GM21529 (cell line): ENCODE results near the gene TAOK2.
"Not testable (repeated sequence)": the region's sequence is repeated elsewhere in the genome, so short reads cannot be mapped to it uniquely, and the experiment has no call there.

ENCODE experiments used
- ATAC-seq: cut with Tn5 transposase; IDR thresholded peaks from one replicate; pipeline ENCODE4 v1.9.1; 2021; ENCODE audit not compliant: unreplicated experiment

TAOK2 gene

DNA sequence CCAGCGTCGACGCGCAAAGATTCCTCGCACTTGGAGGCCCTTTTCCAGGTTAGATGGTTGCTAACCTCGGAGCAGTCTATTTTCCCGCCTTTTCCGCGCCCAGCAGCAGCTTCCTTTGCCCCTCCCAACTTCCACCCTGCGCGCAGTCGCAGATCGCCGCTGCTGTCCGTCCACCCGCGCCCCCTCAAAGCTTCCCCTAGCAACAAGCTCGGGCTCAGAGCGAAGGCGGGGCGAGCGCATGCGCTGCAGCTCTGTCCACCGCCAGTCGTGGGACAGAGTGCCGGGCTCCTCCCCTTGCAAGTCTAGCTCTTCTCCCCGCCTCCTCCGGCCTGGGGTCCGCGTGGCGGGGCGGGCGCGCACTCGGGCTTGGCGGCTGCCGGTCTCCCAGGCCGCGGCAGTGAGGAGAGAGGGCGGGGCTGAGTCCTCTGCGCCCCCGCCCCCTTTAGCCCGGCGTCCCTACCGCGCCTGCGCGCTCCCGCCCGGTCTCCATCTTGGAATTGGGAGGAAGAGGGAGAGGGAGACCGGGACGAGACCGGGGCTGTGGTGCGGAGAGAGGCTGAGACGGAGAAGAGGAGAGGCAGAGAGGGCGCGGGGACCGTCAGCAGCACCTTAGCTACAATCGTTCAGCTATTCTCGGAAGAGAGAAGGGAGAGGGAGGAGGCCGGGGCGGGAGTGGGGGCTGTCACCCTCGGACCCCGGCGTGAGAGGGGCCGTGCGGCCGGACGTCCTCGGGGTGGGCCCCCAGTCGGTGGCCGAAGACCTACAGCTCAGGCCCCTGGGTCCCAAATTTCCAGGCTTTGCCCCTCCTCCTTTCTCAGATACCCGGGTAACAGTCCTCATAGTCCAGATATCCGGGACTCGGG is at the start of gene TAOK2:
TAOK2 (plus strand) TSS at position 485 of the 863 bp plus-strand sequence. CDS start 3,905 bp downstream, outside the sequence.
- ATAC-seq = peak; percentile 90

DNA sequence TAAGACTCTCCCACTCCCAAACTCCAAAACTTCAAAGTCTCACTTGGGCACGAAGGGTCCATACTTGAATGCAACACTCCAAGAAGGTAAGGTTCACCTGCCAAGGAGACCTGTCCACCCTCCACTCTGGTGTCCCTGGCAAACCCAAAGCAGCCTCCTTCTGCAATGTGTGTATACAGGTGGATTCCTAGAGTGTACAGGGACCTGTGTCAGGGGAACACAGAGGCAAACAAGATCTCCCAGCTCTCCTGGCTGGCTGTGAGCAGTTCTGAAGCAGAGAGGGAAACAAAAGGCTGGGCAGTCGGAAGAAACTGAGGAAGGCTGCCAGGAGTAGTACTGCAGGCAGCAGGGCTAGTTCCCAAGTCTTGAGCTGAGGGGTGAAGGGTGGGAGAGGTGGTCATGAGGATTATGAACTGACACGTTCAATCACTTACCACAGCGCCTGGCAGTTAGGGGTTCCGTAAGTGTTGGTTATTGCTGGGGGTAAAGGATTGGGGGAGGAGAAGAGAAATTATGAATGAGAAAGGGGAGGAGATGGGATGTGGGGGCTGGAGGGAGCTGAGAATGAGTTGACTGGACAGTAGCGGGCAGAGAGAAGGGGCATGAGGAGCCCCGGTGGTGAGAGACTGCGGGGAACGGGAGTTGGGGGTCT is 48.4 kb upstream of the TAOK2 start:
- ATAC-seq = no peak

DNA sequence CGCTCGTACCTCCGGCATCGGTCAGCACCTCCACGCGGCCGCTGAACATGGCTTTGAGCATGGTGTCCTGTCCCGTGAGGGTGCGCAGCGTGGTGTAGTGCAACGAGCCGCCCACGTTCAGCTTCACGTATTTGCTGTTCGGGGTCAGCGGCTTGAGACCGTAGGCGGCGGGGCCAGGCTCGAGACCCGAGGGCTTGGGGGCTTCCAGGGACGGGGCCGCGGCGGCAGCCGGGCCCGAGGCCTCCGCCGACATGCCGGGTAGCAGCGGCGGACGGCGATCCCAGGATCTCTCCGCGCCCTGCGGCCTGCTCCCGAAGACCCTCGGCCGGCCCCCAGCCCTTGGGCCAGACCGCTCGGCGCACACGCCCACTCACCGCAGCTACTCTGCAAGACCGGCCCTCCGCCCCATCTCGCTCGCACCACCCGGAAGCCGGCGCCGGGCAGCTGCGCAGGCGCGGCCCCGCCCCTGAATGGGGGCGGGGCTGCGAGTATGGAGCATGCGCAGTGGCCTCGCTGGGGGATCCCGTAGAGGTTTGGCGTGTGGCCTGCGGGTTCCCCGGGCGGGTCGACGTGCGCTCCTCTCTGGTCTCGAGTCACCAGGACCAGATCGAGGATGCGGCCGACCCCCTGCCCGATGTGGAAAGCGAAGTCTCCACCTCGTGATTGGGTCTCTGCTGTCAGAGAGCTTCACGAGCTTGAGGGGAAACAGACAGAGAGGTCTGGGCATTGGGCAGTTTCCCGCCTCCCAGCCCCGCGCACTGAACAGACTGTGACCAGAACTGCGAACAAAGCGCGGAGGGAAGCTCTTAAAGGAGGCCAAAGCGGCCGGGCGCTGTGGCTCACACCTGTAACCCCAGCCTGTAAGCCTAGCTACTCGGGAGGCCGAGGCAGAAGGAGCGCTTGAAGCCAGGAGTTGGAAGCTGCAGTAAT is 47.6 kb upstream of the TAOK2 start, which contains the start of gene KCTD13:
KCTD13 (minus strand) TSS at position 446 of the 930 bp plus-strand sequence; CDS start at position 253, 193 bp downstream.
- peak; percentile 87 for ATAC-seq

DNA sequence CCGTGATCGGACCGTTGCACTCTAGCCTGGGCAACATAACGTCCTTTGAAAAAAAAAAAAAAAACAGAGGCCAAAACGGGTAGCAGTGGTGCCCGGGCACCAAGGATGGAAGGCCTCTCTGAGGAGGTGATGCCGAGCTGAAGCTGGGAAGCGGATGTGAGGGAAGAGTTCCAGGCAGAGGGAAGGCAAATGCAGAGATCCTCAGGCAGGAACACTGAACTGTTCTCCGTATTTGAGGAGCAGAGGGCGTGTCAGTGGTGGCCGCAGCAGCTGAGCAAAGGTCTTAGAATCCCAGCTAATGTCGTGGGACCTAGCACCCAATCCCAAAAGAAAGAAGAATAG is 47.0 kb upstream of the TAOK2 start:
- ATAC-seq = no peak

DNA sequence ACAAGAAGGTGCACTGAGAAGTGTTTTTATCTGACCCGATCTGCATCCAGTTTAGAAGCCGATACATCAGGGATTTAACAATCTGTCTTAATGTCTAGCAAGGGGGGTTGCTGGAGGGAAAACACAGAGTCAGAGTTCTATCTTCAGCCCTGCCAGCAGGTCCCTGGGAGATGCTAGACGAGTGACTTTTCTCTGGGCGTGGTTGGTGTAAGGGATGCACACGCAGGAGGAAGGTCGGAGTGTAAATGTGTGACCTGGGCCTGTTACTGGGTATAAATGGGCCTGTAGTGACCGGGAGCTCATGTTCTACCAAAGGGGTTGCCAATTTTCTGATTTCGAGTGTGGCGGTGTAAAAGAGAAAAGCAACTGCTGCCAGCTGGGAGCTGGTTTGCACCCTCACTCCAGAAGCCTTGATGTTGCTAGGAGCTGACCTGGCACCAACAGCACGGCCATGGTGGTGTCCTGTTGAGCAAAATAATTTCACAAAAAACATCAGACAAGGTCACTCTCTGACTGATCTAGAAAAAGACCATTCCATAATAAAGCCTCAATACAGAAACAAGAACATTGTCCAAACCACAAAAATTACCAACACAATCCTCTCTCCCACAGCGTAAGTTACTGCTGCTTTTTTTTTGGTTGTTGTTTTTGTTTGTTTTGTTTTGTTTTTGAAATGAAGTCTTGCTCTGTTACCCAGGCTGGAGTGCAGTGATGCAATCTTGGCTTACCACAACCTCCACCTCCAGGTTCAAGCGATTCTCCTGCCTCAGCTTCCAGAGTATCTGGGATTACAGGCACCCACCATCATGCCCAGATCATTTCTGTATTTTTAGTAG is 46.4 kb upstream of the TAOK2 start:
- ATAC-seq = no peak

DNA sequence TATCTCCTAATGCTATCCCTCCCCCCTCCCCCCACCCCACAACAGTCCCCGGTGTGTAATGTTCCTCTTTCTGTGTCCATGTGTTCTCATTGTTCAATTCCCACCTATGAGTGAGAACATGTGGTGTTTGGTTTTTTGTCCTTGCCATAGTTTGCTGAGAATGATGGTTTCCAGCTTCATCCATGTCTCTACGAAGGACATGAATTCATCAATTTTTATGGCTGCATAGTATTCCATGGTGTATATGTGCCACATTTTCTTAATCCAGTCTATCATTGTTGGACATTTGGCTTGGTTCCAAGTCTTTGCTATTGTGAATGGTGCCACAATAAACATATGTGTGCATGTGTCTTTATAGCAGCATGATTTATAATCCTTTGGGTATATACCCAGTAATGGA is 41.9 kb upstream of the TAOK2 start:
- not testable (repeated sequence) for ATAC-seq

DNA sequence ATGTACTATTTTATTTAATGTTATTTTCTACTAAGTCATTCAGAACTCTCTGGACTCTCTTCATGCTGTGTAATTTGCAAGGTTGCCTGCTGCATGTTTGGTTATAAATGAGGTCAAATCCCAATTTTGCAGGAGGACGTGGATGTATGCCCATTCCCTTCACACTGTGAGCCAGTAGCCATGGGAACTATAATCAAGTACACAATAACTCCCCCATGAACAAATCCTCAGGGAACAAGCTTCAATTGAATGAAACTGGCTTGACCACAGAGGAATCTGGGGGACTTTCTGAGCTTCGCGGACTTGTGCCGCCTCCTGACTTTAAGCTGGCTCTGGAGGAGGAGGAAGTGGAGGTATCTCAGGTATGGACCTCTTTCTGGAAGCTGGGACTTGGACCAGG is 33.0 kb upstream of the TAOK2 start:
- no peak for ATAC-seq

DNA sequence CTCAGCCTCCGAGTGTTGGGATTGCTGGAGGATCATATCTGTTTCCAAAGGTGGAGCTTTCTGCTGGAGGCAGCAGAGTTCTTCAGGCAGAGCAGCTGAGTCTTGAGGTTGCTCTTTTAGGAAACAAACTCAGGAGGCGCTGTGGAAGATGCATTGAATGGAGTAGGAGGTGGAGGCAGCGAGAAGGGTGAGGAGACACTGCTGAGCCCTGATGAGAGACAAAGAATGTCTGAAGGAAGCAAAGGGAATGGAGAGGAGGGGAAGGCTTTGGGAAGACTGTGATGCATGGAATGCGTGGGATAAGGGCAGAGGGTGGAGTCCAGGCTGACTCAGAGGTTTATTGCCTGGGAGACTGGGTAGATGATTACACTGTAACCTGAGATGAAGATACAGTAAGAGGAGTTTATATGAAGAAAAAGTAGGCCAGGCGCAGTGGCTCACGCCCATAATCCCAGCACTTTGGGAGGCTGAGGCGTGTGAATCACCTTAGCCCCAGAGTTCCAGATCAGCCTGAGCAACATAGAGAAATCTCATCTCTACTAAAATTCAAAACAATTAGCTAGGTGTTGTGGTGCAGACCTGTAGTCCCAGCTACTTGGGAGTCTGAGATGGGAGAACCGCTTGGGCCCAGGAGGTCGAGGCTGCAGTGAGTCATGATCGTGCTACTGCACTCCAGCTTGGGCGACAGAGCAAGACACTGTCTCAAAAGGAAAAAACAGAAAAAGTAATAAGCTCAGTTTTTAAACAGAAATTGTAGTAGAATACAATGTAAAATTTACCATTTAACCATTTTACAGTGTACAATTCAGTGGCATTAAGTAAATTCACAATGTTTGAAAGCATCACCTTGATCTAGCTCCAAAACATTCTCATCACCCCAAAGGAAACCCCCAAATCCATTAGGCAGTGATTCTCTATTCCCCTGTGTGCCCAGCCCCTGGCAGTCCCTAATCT is 29.5 kb upstream of the TAOK2 start:
- ATAC-seq = no peak

DNA sequence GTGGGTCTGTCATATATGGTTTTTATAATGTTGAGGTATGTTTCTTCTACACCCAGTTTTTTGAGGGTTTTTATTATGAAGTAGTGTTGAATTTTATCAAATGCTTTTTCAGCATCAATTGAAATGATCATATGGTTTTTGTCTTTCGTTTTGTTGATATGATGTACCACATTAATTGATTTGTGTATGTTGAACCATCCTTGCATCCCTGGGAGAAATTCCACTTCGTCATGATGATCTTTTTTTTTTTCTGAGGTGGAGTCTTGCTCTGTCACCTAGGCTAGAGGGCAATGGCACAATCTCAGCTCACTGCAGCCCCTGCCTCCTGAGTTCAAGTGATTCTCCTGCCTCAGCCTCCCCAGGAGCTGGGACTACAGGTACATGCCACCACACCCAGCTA is 25.8 kb upstream of the TAOK2 start:
- ATAC-seq = no peak

DNA sequence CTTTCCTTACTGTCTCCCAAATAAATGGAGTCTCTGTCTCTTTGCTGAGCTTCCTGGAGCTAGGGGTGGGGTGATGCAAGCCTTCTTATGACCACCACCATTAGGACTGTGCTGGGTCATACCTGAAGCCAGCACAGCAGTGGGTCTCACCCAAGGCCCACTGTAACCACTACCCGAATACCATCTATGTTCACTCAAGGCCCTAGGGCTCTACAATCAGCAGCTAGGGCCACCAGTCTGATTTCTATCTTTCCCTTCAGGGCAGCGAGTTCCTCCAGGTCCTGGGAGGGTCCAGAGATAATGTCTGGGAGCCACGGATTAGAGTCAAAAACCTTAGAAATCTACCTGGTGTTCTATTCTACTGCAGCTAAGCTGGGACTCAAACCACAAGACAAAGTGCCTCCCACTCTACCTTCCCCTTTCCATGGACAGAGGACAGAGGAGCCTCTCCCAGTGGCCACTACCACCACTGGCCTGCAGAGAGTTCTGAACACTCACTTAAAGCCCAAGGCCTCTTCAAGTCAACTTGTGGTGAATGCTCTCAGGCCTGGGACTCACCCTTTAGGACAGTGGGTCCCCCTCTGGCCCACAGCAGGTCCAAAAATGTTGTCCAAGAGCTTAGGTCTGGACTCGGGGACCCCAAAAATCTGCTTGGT is 22.7 kb upstream of the TAOK2 start:
- no peak for ATAC-seq

DNA sequence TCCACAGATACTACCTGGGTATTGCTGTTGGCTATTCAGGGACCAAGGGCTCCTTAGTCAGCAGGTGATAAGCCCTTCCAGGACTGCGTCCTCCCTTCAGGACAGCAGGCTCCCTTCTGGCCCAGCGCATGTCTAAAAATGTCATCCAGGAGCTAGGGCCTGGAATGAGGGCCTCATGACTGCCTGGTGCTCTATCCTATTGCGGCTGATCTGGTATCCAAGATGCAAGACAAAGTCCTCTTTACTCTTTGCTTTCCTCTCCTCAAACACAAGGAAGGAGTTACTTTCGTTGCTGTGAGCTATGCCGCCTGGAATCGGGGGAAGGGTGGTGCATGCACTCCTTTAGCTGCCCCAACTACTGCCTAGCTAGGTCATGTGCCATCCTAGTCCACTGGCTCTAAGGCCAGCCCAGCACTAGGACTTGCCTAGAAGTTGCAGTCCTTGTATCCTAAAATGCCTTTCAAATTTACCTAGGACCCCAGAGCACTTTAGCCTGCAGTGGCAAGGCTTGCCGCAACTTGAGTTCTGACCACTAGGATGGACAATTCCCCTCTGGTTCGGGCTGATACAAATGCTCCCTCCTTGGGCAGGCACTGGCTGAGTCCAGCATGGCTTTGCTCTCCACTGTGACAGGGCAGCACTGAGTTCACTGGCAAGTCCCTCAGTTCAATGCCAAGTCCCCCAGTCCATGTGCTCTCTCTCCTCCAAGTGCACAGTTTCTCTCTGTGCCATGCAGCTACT is 21.9 kb upstream of the TAOK2 start:
- ATAC-seq = no peak

DNA sequence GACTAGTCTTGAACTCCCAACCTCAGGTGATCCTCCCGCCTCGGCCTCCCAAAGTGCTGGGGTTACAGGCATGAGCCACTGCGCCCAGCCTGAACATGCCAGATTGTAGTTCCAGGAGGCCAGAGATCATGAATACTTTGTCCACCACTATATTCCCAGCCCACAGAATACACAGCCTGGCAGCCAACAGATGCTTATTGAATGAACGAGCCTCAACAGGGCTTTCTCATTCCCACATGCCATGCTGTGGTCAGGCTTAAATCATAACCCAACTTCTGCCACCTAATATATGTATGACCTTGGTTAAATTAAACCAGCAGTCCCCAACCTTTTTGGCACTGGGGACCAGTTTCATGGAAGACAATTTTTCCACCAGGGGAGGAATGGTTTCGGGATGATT is 14.9 kb upstream of the TAOK2 start:
- ATAC-seq = no peak

DNA sequence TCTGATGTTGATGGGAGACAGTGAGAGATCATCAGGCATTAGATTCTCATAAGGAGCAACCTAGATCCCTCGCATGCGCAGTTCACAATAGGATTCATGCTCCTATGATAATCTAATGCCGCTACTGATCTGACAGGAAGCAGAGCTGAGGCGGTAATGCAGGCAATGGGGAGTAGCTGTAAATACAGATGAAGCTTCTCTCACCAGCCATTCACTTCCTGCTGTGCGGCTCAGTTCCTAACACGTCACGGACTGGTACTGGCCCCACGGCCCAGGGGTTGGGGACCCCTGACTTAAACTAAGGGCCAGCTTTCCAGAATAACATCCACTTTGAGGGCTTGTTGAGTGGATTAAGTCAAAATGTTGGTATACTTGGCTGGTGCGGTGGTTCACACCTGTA is 14.4 kb upstream of the TAOK2 start:
- ATAC-seq = no peak

DNA sequence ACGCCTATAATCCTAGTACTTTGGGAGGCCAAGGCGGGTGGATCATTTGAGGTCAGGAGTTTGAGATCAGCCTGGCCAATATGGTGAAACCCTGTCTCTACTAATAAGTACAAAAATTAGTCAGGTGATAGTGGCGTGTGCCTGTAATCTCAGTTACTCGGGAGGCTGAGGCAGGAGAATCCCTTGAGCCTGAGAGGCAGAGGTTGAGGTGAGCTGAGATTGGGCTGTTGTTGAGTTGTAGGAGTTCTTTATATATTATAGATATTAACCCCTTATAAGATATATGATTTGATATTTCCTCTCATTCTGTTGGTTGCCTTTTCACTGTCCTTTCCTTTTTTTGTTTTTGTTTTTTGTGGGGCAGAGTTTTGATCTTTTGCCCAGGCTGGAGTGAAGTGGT is 13.8 kb upstream of the TAOK2 start:
- ATAC-seq = not testable (repeated sequence)

DNA sequence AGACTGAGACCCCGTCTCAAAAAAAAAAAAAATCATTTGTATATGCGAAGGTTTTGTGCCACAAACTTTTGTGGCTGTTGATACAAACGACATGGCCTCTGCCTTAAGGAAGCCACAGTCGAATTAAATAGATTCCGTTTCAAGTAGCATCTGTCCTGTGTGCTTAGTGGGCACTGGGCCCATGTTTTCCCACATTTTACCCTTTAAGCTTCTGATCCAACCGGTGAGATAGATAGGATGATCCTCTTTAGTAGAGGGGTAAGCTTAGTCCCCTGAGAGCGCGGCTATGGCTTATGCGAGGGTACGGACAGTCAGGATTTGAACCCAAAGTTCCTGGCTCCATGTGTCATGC is 12.6 kb upstream of the TAOK2 start:
- no peak for ATAC-seq

DNA sequence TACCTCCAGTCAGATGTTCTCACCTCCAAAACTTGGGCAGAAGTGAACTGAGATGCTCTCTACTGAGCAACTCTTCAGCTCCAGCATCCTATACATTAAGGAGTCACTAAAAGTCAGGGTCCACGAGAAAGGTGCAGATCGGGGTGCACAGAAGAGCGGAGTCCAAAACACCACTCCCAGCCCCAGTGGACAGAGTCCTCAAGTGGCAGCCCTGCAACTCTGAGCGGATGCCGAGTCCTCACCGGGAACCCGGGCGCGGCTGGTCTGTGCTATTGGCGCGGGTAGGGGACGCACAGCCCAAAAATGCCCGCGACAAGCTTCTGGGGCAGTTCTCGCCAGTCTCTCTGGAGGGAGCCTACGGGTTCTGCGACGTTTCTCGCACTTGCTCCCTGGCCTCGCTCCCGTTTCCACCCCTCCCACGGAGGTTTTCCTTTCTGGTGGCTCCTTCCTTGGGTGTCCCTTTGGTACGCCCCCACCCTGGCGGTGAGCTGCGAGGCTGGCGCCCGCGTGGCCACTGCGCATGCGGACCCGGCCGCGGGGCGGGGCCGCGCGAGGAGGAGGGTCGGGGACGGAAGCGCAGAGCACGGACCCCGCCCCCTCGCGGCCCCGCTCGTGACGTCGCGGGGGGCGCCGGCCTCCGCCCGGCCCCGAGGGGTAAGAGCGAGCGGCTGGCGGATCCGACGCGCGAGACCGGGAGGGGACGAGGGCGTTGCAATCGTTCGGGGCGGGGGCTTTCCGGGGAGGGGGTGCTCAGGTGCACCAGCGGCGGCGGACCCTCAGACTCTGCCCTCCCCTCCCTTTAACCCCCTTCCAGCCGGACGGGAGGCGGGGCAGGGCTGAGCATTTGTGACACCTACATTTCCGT is 12.0 kb upstream of the TAOK2 start, which contains the start of gene TMEM219:
TMEM219 (plus strand) TSS at position 601 of the 865 bp plus-strand sequence. CDS start 1,065 bp downstream, outside the sequence.
- ATAC-seq = peak; percentile 77

DNA sequence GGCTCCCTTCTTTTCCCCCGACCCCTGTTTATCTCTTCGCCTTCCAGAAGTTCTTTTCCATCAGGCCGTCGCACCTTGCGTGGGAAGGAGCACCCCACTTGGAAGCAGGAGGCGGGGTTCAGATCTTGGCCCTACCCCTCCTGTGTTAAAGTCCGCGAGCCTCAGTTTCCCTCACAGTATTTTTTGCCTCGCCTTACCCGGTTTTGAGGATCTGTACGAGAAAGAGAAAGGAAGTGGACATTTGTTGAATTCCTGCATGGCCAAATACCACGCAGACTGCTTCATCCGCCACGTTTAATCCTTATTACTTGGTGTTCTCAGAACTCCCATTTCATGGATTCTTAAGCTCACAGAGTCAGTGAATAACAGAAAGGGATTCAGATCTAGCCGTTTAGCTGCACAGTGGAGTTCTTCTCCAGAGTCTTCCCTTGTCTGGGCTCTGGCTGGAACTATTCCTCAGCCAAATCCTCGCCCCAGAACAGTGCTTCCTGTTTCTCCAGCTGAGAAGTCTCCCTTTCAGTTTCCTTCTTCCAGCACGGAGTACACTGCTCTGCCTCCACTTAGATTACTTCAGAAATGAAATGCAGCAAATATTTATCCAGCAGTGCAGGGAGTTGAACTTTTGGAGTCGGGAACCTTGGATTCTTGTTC is 11.2 kb upstream of the TAOK2 start:
- no peak for ATAC-seq
